GM21576 (cell line): Measurements from ENCODE around the gene KIAA1217.

Experiments used
- ATAC-seq: cut with Tn5 transposase; IDR thresholded peaks from one replicate; pipeline ENCODE4 v1.9.1; 2021; ENCODE audit warnings: mild to moderate bottlenecking, moderate library complexity; ENCODE audit not compliant: unreplicated experiment

Gene KIAA1217

DNA sequence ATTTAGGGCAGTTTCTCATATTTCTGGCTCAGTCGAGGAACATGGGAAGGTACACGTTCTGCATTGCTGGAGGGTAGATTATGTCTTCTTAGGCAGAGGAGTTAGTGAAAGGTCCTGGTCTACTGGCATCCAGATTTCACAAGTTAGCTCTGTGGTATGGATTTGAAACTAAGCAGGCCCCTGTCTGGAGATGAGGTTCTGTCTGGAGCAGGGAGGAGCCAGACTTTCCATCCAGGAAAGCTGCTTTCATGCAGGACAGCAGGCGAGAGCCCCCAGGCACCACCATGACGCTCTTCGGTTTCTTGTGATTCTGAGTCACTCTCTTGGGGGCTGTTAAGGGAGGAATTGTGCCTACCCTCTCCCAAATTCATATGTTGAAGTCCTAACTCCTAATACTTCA is 184.3 kb downstream of the KIAA1217 start:
- ATAC-seq, result no peak

DNA sequence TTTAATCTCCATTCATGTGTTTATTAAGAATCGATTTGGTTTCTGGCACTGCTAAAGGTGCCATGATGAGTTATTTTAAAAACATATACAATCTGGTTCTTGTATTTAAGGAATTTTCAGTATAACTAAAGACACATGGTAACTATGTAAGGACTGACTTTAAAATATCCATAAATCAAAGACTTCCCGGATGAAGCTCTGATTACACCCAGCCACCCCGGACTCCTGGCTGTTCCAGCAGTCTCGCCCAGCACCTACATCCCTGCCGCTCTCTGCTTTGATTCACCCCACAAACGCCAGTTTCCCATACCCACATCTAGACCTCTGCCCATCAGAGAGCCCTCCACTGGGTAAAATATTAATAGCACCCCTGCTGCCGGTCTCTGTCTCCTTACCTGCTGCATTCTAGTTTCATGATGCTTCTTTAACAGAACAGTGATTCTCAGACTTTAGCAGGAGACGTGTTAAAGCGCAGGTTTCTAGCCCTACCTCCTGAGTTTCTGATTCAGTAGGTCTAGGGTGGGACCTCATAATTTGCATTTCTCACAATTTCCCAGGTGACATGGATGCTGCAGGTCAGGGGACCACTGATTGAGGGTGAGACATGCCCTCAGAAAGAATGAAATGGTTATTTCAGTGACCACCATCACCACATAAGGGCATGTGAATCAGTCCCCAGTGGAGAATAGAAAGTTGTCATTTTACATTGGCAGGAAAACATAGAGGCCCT is 185.7 kb downstream of the KIAA1217 start:
- ATAC-seq, result peak; percentile 61

- ATAC-seq, result no peak
These were observed 187.5 kb downstream of the KIAA1217 start for GRCh38 chr10:24396396-24396795.

DNA sequence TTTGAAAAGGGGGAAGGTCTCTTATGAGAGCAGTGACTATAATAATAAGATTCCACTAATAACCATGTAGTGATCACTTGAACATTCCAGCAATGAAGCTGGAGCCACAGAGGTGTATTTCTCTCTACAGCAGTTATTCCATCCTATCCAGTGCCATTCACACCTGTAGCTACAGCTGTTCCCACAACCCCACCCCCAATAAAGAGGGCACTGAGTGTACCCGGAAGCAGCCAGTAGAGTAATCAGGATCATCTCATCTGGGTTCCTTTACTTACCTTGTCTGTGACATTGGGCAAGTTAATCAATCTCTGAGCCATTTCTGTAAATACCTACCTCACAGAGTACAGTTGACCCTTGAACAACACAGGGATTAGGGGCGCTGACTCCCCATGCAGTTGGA is 188.7 kb downstream of the KIAA1217 start:
- ATAC-seq, result no peak

GRCh38 chr10:24404567-24404966 is 195.6 kb downstream of the KIAA1217 start:
- ATAC-seq, result no peak

DNA sequence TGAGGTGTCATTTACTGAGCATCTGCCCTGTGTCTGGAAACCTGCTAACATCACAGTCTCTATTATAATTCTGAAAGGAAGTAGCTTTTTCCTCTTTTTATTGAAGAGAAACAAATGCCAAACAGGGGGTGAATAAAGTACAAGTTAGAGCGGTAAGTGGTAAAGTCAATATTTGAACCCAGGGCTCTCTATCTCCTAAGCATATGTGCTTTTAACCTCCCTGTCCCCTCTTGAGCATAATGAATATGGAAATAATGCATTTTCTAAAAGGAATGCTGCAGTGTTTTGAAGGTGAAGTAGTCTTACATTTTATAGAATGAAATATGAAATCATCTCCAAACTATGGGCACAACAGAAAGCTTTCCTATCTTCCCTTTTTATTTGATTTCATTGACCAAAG is 196.7 kb downstream of the KIAA1217 start:
- ATAC-seq, result no peak

DNA sequence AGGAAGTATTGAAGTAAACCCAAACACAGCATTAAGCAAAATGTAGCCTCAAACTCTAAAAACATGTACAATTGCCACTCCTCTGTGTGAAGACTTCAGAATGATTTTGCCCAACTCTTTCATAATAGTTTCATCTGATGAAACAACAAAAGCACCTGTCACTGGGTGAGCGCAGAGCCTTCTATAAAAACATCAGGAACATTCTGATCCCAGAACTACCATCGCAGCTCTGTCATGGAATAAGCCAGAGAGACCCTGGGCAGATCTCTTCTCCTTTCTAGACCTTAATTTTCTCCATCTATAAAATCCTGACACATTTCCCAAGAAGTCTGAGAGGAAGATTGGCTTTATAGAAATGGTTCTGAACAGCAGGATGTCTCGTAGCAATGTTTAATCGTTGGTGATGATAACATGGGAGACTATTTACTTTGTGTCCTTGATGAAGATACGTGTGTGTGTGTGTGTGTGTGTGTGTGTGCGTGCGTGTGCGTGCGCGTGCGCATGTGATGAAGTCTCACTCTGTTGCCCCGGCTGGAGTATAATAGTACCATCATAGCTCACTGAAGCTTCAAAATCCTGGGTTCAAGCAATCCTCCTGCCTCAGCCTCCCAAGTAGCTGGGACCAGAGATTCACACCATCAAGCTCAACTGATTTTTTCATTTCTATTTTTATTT is 198.0 kb downstream of the KIAA1217 start:
- ATAC-seq, result no peak

DNA sequence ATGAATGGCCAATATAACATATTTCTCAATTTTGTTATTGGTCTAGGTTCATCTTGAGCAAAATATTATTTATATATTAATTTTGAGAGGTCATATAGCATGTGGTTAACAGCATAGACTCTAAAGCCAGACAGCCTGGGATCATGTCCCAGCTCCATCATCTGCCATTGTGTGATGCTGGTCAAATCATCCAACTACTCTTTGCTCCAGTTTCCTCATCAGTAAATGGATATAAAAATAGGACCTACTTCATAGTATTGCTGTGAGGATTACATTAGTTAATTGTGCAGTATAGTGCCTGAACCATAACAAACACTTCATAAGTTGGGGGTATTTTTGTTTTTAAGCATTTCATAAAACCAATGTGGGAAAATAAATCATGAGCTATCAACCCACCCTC is 199.0 kb downstream of the KIAA1217 start:
- ATAC-seq, result no peak

DNA sequence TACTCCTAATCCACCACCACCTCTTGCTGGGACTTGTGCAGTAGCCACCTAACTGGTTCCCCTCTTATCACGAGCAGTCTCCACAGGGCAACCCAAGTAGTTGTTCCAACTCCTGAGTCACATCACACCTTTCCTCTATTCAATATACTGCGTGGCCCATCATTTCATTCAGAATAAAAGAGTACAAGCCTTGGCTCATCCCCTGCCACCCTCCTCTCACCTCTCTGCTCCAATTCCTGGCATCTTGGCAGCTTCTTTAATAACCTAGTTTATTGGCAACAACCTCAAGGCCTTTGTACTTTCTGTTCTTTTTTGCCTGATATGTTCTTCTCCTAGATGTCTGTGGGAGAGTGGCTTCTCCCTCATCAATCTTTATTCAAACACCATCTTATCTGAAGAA is 199.4 kb downstream of the KIAA1217 start:
- ATAC-seq, result no peak

- ATAC-seq, result no peak
These were observed 205.7 kb downstream of the KIAA1217 start for GRCh38 chr10:24414597-24414996.

GRCh38 chr10:24415455-24416125 is 206.7 kb downstream of the KIAA1217 start:
- ATAC-seq, result no peak

- no peak for ATAC-seq
These were observed 207.3 kb downstream of the KIAA1217 start for GRCh38 chr10:24416248-24416647.

DNA sequence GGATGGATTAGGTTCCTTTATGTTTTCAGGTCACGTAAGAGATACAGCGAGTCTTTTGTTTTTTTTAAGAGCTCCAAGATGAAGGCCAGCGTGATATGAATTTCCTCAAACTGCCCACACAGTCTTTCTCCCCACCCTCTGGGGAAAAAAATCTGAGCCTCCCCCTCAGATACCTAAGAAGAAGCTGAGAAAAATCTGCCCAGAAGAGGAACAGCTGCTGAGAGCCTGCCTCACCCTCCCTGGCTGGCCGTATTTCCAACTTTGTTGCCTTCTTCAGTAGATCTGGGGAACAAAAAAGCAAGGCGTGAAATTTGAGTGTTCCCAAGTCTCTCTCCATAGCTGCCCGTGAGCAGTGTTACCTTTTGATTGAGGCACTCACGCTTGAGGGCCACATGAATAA is 208.1 kb downstream of the KIAA1217 start:
- ATAC-seq, result no peak

DNA sequence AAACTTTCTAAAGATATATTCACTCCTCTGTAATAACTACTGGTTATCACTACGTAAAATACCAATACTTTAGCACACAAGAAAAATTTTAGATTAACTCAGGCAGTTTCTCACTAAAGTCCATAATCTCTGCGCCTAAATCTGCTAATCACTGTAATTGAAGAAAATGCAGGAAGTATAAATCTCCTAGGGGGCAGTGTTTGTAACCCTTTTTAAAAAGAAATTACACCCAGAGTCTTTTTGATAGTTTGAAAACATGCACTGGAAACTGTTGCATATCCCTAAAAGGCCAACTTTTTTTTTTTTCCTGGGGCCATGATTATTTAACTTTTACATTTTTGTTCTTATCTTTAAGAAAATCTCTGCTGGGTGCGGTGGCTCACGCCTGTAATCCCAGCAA is 209.6 kb downstream of the KIAA1217 start:
- ATAC-seq, result no peak

- ATAC-seq, result no peak
These were observed 210.1 kb downstream of the KIAA1217 start for GRCh38 chr10:24419066-24419465.

DNA sequence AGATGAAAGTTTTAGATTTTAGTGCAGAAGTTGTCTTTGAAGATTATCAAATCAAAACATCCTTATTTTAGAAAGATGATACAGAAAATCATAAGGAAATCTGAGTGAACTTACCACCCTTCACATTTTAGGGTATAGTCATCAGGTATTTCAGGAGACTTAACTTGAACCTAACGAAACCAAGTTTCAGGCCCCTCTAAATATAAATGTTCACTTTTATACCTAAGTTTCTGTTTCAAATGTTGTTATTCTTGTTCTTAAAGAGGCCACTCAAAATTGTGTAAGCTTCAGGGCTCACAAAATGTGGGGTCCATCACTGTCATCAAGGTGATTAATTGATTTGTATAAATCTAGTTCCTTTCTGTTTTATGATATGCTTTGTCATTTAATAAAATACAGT is 216.2 kb downstream of the KIAA1217 start:
- peak; percentile 62 for ATAC-seq

DNA sequence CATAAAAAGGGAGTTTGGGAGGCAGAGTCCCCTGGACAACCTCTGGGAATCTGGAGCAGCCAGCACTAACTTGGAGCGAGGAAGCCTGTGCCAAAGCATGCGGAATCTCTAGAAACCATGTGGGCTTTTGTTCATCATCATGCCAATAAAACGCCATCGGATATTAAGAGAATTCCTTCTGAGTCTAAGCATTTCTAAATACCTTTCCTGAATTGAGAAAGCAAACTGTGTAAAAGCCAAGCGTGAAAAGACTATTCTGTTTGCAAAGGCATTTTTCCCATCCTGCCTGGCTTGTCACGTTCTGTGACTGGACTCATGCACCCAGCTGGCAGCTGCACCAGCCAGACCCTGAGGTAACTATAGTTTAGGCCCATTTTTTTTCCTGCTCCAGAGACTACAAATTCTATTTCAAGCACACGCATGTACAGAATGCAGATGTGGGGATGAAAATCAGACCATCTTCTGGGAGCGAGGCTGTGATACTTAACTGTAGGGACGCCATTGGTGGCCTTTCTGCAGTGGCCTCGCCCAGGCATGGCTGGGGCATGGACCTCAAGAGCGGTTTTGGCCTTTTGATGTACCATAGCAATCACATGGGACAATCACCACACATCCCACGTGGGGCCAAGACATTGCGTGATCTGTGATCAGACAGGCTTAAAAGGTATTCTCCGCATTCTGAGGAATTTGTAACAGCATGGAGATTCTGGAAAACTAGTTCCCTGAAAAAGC is 218.9 kb downstream of the KIAA1217 start:
- no peak for ATAC-seq

DNA sequence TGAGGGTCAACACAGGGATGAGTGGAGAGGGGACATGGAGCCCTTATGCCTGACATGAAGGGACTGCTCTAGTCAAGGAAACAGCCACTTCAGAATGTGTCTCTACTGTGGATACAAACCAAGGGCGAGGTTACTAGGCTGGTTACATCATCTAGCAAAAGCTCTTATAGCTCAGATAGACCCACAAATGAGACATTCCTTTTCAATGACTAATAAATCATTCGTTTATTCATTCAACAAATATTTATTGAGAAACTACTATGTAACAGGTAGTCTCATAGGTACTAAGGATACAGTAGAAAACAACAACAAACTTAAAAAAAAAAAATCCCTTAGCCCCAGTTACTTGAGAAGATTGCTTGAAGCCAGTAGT is 219.5 kb downstream of the KIAA1217 start:
- no peak for ATAC-seq

- ATAC-seq, result no peak
These were observed 221.7 kb downstream of the KIAA1217 start for GRCh38 chr10:24430591-24430990.

- ATAC-seq, result no peak
These were observed 223.8 kb downstream of the KIAA1217 start for GRCh38 chr10:24432478-24433416.
